ENCODE results near the gene CAB39. TPM values are rescaled to one million over a fixed set of nuclear protein-coding genes. Genes with fewer than 3 reads are reported as not detected.

CAB39 gene
- total and polyA plus RNA-seq, 2 experiments from 2014 or later: 18.7 to 67.5 TPM

- Histone ChIP-seq H3K27me3 (ENCODE audit: insufficient read depth) (no peaks in the 10 kb centered on the region), H4K20me1 (replicated peaks; ENCODE audit: insufficient read depth) (no peaks in the 10 kb centered on the region), H3K4me1 (ENCODE audit: insufficient read depth) (no peaks in the 10 kb centered on the region), H3K79me2 (replicated peaks; ENCODE audit: insufficient read depth) (no peaks in the 10 kb centered on the region), H3K36me3 (ENCODE audit: insufficient read depth) (no peaks in the 10 kb centered on the region), H3K4me3 (no peak overlapping the region), H3K4me2 (no peak overlapping the region), H2AFZ (no peak overlapping the region), H3K27ac (ENCODE audit: low read depth) (no peak overlapping the region), H3K9me2 (ENCODE audit: insufficient read depth) (no peaks in the 10 kb centered on the region), H3F3A (replicated peaks; ENCODE audit: low read depth) (no peaks in the 10 kb centered on the region)
- peaks cover 5% of the 10 kb centered on the region; the same call in 2 of the 3 replicates for H3K4me1 Mint-ChIP-seq
- no peak overlapping the region for H3K4me3 Mint-ChIP-seq
- H3K9me3 Mint-ChIP-seq: no peaks in the 10 kb centered on the region
- ATAC-seq (no peak), DNase-seq (ENCODE audit: low spot score) (no peak)
- no peak overlapping the region for H3K27ac Mint-ChIP-seq
- no peaks in the 10 kb centered on the region for H3K36me3 Mint-ChIP-seq (ENCODE audit: low read depth)
- H3K27me3 Mint-ChIP-seq (ENCODE audit: insufficient read depth, low read depth, poor library complexity): peaks cover 7% of the 10 kb centered on the region
- no peak for TF ChIP-seq ETS1 (IDR thresholded peaks at IDR 0.05)
- TF ChIP-seq JUNB (IDR thresholded peaks at IDR 0.05; ENCODE audit: unreplicated experiment): no peak
- TF ChIP-seq NANOG (IDR thresholded peaks at IDR 0.05; ENCODE audit: borderline replicate concordance): no peak
- TF ChIP-seq CTCF (conservative IDR thresholded peaks at IDR 0.05; ENCODE audit: low read depth in 2 of 2): no peak
- no peak for TF ChIP-seq ZNF114 (CRISPR knock-in tag; IDR thresholded peaks at IDR 0.05)
- no peak for TF ChIP-seq EZH2phosphoT487 (IDR thresholded peaks at IDR 0.05; ENCODE audit: unreplicated experiment)
- no peak for TF ChIP-seq ZNF462 (CRISPR knock-in tag; IDR thresholded peaks at IDR 0.05)
- TF ChIP-seq STAT1 (IDR thresholded peaks at IDR 0.05; ENCODE audit: unreplicated experiment): no peak
- no peak for TF ChIP-seq REST (IDR thresholded peaks at IDR 0.05; ENCODE audit: unreplicated experiment)
- TF ChIP-seq CREB1 (CRISPR knock-in tag; IDR thresholded peaks at IDR 0.05; ENCODE audit: low read depth): no peak
- TF ChIP-seq ZNF331 (CRISPR knock-in tag; IDR thresholded peaks at IDR 0.05; ENCODE audit: low read depth): no peak
- no peak for TF ChIP-seq EZH2 (IDR thresholded peaks at IDR 0.05; ENCODE audit: low read depth, unreplicated experiment)
- TF ChIP-seq POLR2AphosphoS5 (IDR thresholded peaks at IDR 0.05; ENCODE audit: low read depth): no peak
These were observed 28.1 kb upstream of the CAB39 start for GRCh38 chr2:230684270-230685168.
